Measurements from ENCODE around the gene INSYN1. TPM values are rescaled to one million over a fixed set of nuclear protein-coding genes. Genes with fewer than 3 reads are reported as not detected.

INSYN1 gene
- total and polyA plus RNA-seq, 2 of the 13 experiments (the other 11 are each of a cell fraction or from before 2014, with no cell fraction given): not detected

- DNase-seq (ENCODE audit: low spot score): no peak
- in situ Hi-C loops (cut with HindIII; ENCODE audit: extremely low pct_ligation_motif_present, low pct_unique_long_range_greater_than_20kb): no loop called here
- intact Hi-C loops (cut with micrococcal nuclease; ENCODE audit: unreplicated experiment): no loop called here
- no peaks in the 10 kb centered on the region for H3K79me2 ChIP-seq (ENCODE audit: insufficient read depth, low read length)
- H3K4me1 ChIP-seq (ENCODE audit: insufficient read depth, low read length): no peaks in the 10 kb centered on the region
- FAIRE-seq: no peak
- 0 out of 2 replicates have a peak, but pooled peaks cover 2% of the 10 kb centered on the region for H4K20me1 ChIP-seq (ENCODE audit: insufficient read depth, low read length)
- H3K4me2 ChIP-seq (ENCODE audit: low read depth, low read length): no peak overlapping the region
- no peaks in the 10 kb centered on the region for H3K9me3 ChIP-seq (ENCODE audit: low read length)
- 29% methylated on average over 2 of the region's 3 CpGs for WGBS (ENCODE audit: low lambda C conversion rate)
- H2AFZ ChIP-seq (ENCODE audit: low read length): no peak overlapping the region
- no peak overlapping the region for H3K4me3 ChIP-seq (replicated peaks in 1 of 3; ENCODE audit: insufficient read depth in 1 of 3, low read depth in 2 of 3, low read length in 3 of 3)
- H3K27ac ChIP-seq (ENCODE audit: extremely low read length, insufficient read depth, low read length): no peak overlapping the region
- ChIA-PET CTCF (ENCODE audit: low intra/inter-chr PET ratio, low total read pairs) (no interaction called here), POLR2A (no interaction called here)
- H3K36me3 ChIP-seq (replicated peaks in 1 of 2; ENCODE audit: control insufficient read depth in 1 of 2, insufficient read depth in 2 of 2, low read length in 2 of 2): no peaks in the 10 kb centered on the region
- TF ChIP-seq ZNF547 (CRISPR knock-in tag; IDR thresholded peaks at IDR 0.05): no peak
- TF ChIP-seq ZBTB49 (CRISPR knock-in tag; IDR thresholded peaks at IDR 0.05; ENCODE audit: borderline replicate concordance): no peak
- no peak for TF ChIP-seq POLR2AphosphoS2 (IDR thresholded peaks at IDR 0.05; ENCODE audit: low read depth, low read length)
- TF ChIP-seq TSC22D2 (CRISPR knock-in tag; IDR thresholded peaks at IDR 0.05; ENCODE audit: borderline replicate concordance): no peak
- TF ChIP-seq MLLT10 (CRISPR knock-in tag; IDR thresholded peaks at IDR 0.05): no peak
- TF ChIP-seq HNRNPK (IDR thresholded peaks at IDR 0.05; ENCODE audit: low read depth, low read length, poor library complexity, severe bottlenecking): no peak
- no peak for TF ChIP-seq ZFX (CRISPR knock-in tag; IDR thresholded peaks at IDR 0.05; ENCODE audit: low read depth)
- no peak for TF ChIP-seq ZNF577 (CRISPR knock-in tag; IDR thresholded peaks at IDR 0.05; ENCODE audit: borderline replicate concordance, low read depth)
- no peak for TF ChIP-seq FOXK1 (CRISPR knock-in tag; IDR thresholded peaks at IDR 0.05; ENCODE audit: borderline replicate concordance, low read depth)
- TF ChIP-seq ZNF335 (CRISPR knock-in tag; IDR thresholded peaks at IDR 0.05): no peak
- no peak for TF ChIP-seq MBNL3 (CRISPR knock-in tag; conservative IDR thresholded peaks at IDR 0.05)
- no peak for TF ChIP-seq JARID2 (CRISPR knock-in tag; IDR thresholded peaks at IDR 0.05; ENCODE audit: insufficient replicate concordance)
- no peak for TF ChIP-seq ZNF790 (CRISPR knock-in tag; IDR thresholded peaks at IDR 0.05; ENCODE audit: borderline replicate concordance)
- TF ChIP-seq TARDBP (CRISPR knock-in tag; IDR thresholded peaks at IDR 0.05): no peak
- no peak for TF ChIP-seq ZSCAN12 (CRISPR knock-in tag; IDR thresholded peaks at IDR 0.05)
- no peak for TF ChIP-seq KAT2B (IDR thresholded peaks at IDR 0.05; ENCODE audit: borderline replicate concordance, low read depth, low read length)
- no peak for TF ChIP-seq HES4 (CRISPR knock-in tag; IDR thresholded peaks at IDR 0.05; ENCODE audit: borderline replicate concordance)
- TF ChIP-seq ZNF331 (CRISPR knock-in tag; IDR thresholded peaks at IDR 0.05): no peak
- ATAC-seq: no peak
- H3K27me3 ChIP-seq (ENCODE audit: control insufficient read depth in 1 of 2, insufficient read depth in 2 of 2, low read length in 2 of 2): peaks cover 2 to 31% of the 10 kb centered on the region in 2 experiments; a peak in 3 of 5 replicates
- no TSS peak for BruUV-seq (replicated peaks)
- no peak overlapping the region for H3K9ac ChIP-seq (ENCODE audit: insufficient read depth, low read depth, low read length)
These were observed 28.9 kb downstream of the INSYN1 start for GRCh38 chr15:73724212-73724611.

Measured in HepG2 (cell line).